ENCODE data around the gene DNAI1. TPM values are rescaled to one million over a fixed set of nuclear protein-coding genes. Genes with fewer than 3 reads are reported as not detected.

Gene DNAI1
- total RNA-seq, 2 donors from 2014 or later: not detected

DNA sequence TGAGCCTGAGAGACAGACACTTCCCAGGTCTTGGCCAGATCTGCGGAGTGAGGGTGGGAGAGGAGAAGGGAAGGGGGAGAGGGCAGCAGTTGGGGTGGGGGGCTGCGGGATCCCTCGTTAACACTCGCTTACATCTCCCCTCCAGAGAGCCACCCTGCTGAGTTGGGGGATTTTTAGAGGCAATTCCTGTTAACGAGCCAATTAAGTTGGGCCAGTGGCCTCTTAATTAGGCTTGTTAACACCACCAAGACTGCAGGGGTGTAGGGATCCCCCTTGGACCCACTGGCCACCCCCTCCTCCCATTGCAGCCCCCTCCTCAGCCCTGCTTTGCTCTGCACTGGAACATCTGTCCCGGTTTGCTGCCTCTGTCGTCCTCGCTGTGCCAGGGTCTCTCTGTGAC lies 107.3 kb downstream of the DNAI1 start:
- no peak overlapping the region for H3K4me3 ChIP-seq
- TF ChIP-seq, protein P1, sequence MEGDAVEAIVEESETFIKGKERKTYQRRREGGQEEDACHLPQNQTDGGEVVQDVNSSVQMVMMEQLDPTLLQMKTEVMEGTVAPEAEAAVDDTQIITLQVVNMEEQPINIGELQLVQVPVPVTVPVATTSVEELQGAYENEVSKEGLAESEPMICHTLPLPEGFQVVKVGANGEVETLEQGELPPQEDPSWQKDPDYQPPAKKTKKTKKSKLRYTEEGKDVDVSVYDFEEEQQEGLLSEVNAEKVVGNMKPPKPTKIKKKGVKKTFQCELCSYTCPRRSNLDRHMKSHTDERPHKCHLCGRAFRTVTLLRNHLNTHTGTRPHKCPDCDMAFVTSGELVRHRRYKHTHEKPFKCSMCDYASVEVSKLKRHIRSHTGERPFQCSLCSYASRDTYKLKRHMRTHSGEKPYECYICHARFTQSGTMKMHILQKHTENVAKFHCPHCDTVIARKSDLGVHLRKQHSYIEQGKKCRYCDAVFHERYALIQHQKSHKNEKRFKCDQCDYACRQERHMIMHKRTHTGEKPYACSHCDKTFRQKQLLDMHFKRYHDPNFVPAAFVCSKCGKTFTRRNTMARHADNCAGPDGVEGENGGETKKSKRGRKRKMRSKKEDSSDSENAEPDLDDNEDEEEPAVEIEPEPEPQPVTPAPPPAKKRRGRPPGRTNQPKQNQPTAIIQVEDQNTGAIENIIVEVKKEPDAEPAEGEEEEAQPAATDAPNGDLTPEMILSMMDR (IDR thresholded peaks at IDR 0.05): no peak
- DNase-seq (ENCODE audit: low spot score) (no peak), ATAC-seq (ENCODE audit: insufficient number of reproducible peaks, low FRiP score, low read depth) (no peak)
- H3K9me3 ChIP-seq: no peaks in the 10 kb centered on the region
- no peak overlapping the region for H3K27ac ChIP-seq
- H3K4me1 ChIP-seq (ENCODE audit: control insufficient read depth in 1 of 2, low read depth in 2 of 2): peaks cover 0 to 3% of the 10 kb centered on the region in 2 donors
- no peaks in the 10 kb centered on the region for H3K36me3 ChIP-seq
- peaks cover 6% of the 10 kb centered on the region for H3K27me3 ChIP-seq (replicated peaks; ENCODE audit: insufficient read depth)

DNA sequence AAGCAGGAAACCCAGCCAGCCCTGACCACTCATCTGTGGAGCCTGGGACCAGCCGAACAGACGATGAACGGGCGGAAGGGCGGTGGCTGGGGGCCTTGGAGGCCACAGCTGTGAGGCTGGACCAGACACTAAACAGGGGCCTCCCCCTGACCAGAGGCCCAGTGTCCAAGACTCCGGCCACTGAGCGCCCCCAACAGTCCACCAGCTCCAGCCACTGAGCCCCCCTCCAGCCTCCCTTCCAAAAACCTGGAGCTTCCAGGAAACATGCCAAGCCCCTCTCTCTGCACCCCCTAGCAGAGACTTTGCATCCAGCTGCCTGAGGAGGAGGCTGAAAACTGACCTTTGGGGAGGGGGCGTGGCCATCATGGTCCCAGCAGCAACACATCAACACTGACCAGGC lies 107.7 kb downstream of the DNAI1 start:
- Histone ChIP-seq H3K4me3 (no peak overlapping the region), H3K9me3 (no peaks in the 10 kb centered on the region), H3K27me3 (replicated peaks; ENCODE audit: insufficient read depth) (peaks cover 6% of the 10 kb centered on the region), H3K27ac (no peak overlapping the region), H3K36me3 (no peaks in the 10 kb centered on the region), H3K4me1 (ENCODE audit: control insufficient read depth in 1 of 2, low read depth in 2 of 2) (no peaks in the 10 kb centered on the region)
- TF ChIP-seq, protein P1 (IDR thresholded peaks at IDR 0.05): no peak
- ATAC-seq (ENCODE audit: insufficient number of reproducible peaks, low FRiP score, low read depth) (no peak), DNase-seq (ENCODE audit: low spot score) (no peak)

DNA sequence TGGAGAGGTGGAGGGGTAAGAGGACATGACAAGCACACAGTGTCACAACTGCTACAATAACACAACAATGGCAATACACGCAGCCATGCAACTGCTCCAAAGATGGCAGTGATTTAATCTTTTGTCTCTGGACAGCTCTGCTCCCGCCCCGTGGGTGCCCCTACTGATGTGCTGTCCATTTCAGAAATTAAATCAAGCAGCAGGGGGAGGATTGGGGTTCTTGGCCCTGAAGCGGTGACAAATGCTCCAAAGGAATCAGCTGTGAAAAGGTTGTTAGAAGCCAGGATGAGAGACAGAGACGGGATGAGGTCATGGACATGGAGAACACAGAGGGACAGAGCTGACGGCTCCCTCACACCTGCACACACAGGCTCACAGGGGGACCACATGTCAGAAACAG lies 108.4 kb downstream of the DNAI1 start:
- H3K4me3 ChIP-seq: no peak overlapping the region
- TF ChIP-seq, protein P1 (IDR thresholded peaks at IDR 0.05): no peak
- DNase-seq (ENCODE audit: low spot score) (no peak), ATAC-seq (ENCODE audit: insufficient number of reproducible peaks, low FRiP score, low read depth) (no peak)
- H3K9me3 ChIP-seq: no peaks in the 10 kb centered on the region
- no peaks in the 10 kb centered on the region for H3K4me1 ChIP-seq (ENCODE audit: control insufficient read depth in 1 of 2, low read depth in 2 of 2)
- H3K36me3 ChIP-seq: no peaks in the 10 kb centered on the region
- H3K27me3 ChIP-seq (replicated peaks; ENCODE audit: insufficient read depth): peaks cover 6% of the 10 kb centered on the region
- H3K27ac ChIP-seq: no peak overlapping the region

DNA sequence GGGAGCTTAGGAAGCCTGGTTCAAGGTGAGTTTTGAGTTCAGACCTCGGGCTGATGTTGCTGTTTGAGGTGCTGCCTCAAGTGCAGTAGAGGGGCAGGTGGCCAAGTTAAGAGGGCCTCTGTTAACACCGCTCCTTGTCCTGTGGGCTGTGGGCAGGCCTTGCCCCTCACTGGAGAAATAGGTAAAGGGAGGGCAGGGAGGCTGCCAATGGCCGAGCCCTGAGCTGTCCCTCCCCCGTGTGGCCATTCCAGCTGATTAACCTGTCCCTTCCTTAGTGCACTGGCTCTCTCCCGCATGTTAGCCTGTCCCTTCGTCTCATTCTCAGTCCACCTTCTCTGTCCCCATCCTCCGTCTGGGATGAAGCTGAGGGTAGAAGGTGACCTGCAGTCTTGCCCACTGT lies 109.5 kb downstream of the DNAI1 start:
- Histone ChIP-seq H3K27ac (no peak overlapping the region), H3K27me3 (replicated peaks; ENCODE audit: insufficient read depth) (peaks cover 6% of the 10 kb centered on the region), H3K4me3 (no peak overlapping the region), H3K36me3 (no peaks in the 10 kb centered on the region), H3K9me3 (no peaks in the 10 kb centered on the region), H3K4me1 (ENCODE audit: control insufficient read depth in 1 of 2, low read depth in 2 of 2) (no peaks in the 10 kb centered on the region)
- TF ChIP-seq, protein P1 (IDR thresholded peaks at IDR 0.05): no peak
- no peak for ATAC-seq (ENCODE audit: insufficient number of reproducible peaks, low FRiP score, low read depth)
- no peak for DNase-seq (ENCODE audit: low spot score)

DNA sequence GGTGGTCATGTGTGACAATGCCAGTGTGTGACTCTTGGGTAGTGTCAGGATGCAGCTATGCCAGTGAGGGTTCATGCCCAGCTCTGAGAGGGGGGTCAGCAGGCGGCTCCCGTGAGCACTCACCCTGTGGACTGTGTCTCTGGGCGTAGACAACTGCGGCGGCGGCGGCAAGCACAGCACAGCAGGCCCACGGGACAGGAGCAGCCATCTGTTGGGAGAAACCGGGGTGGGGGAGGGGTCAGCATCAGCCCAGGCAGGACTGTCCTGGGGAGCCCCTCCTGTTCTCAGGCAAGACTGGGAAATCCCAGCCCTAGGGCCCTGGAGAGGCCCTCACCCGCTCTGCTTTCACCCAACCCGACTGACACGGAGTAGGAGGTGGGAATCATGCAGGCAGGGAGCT lies 110.2 kb downstream of the DNAI1 start:
- H3K4me1 ChIP-seq (ENCODE audit: control insufficient read depth in 1 of 2, low read depth in 2 of 2): no peaks in the 10 kb centered on the region
- no peaks in the 10 kb centered on the region for H3K9me3 ChIP-seq
- no peaks in the 10 kb centered on the region for H3K36me3 ChIP-seq
- TF ChIP-seq, protein P1 (IDR thresholded peaks at IDR 0.05): no peak
- H3K27ac ChIP-seq: no peak overlapping the region
- DNase-seq (ENCODE audit: low spot score) (no peak), ATAC-seq (ENCODE audit: insufficient number of reproducible peaks, low FRiP score, low read depth) (no peak)
- peaks cover 6% of the 10 kb centered on the region for H3K27me3 ChIP-seq (replicated peaks; ENCODE audit: insufficient read depth)
- H3K4me3 ChIP-seq: no peak overlapping the region
